ENCODE data around the gene XPO6.

XPO6 gene

GRCh38 chr16:28058839-28059589 lies 152.8 kb downstream of the XPO6 start:
- FAIRE-seq (no peak), DNase-seq (ENCODE audit: insufficient read length, low spot score) (no peak)
- no peak for TF ChIP-seq PAX5 (IDR thresholded peaks at IDR 0.05; ENCODE audit: insufficient read depth, low read length, severe bottlenecking)
- TF ChIP-seq POLR2A (IDR thresholded peaks at IDR 0.05; ENCODE audit: low read depth, low read length) = no peak
- TF ChIP-seq TAF1 (IDR thresholded peaks at IDR 0.05; ENCODE audit: low read depth, low read length) = no peak
- no peak for TF ChIP-seq POU2F2 (IDR thresholded peaks at IDR 0.05; ENCODE audit: low read depth, low read length)
- no peak for TF ChIP-seq POLR2AphosphoS5 (IDR thresholded peaks at IDR 0.05; ENCODE audit: low read depth, low read length)

- FAIRE-seq = no peak
Observed at GRCh38 chr16:28057949-28058348, 153.8 kb downstream of the XPO6 start.

GRCh38 chr16:28053461-28053860 lies 158.3 kb downstream of the XPO6 start:
- TF ChIP-seq SPI1 (IDR thresholded peaks at IDR 0.05; ENCODE audit: low read depth, low read length) = no peak
- TF ChIP-seq POU2F2 (IDR thresholded peaks at IDR 0.05; ENCODE audit: low read depth, low read length) = no peak
- no peak for TF ChIP-seq PAX5 (IDR thresholded peaks at IDR 0.05; ENCODE audit: insufficient read depth, low read length, severe bottlenecking)
- no peak for TF ChIP-seq POLR2AphosphoS5 (IDR thresholded peaks at IDR 0.05; ENCODE audit: low read depth, low read length)
- no peak for TF ChIP-seq POLR2A (IDR thresholded peaks at IDR 0.05; ENCODE audit: low read depth, low read length)
- DNase-seq (ENCODE audit: insufficient read length, low spot score) (no peak), FAIRE-seq (no peak)

More at GRCh38 chr16:28057949-28058348, 153.8 kb downstream of the XPO6 start:
- no peak for DNase-seq (ENCODE audit: insufficient read length, low spot score)
- TF ChIP-seq TAF1 (IDR thresholded peaks at IDR 0.05; ENCODE audit: low read depth, low read length) = no peak
- no peak for TF ChIP-seq POU2F2 (IDR thresholded peaks at IDR 0.05; ENCODE audit: low read depth, low read length)

GRCh38 chr16:28052274-28053128 lies 159.3 kb downstream of the XPO6 start:
- TF ChIP-seq POU2F2 (IDR thresholded peaks at IDR 0.05; ENCODE audit: low read depth, low read length) = no peak
- no peak for TF ChIP-seq PAX5 (IDR thresholded peaks at IDR 0.05; ENCODE audit: insufficient read depth, low read length, severe bottlenecking)
- TF ChIP-seq SPI1 (IDR thresholded peaks at IDR 0.05; ENCODE audit: low read depth, low read length) = no peak
- no peak for TF ChIP-seq POLR2A (IDR thresholded peaks at IDR 0.05; ENCODE audit: low read depth, low read length)
- no peak for TF ChIP-seq TAF1 (IDR thresholded peaks at IDR 0.05; ENCODE audit: low read depth, low read length)
- no peak for TF ChIP-seq POLR2AphosphoS5 (IDR thresholded peaks at IDR 0.05; ENCODE audit: low read depth, low read length)
- FAIRE-seq (no peak), DNase-seq (ENCODE audit: insufficient read length, low spot score) (no peak)

- FAIRE-seq (no peak), DNase-seq (ENCODE audit: insufficient read length, low spot score) (no peak)
- TF ChIP-seq PAX5 (IDR thresholded peaks at IDR 0.05; ENCODE audit: insufficient read depth, low read length, severe bottlenecking) (no peak), POU2F2 (IDR thresholded peaks at IDR 0.05; ENCODE audit: low read depth, low read length) (no peak), SPI1 (IDR thresholded peaks at IDR 0.05; ENCODE audit: low read depth, low read length) (no peak), TAF1 (IDR thresholded peaks at IDR 0.05; ENCODE audit: low read depth, low read length) (no peak), POLR2A (IDR thresholded peaks at IDR 0.05; ENCODE audit: low read depth, low read length) (no peak), POLR2AphosphoS5 (IDR thresholded peaks at IDR 0.05; ENCODE audit: low read depth, low read length) (no peak)
Observed at GRCh38 chr16:28051486-28051885, 160.3 kb downstream of the XPO6 start.
